ENCODE data around the gene ABCD3.
"Not testable (repeated sequence)": the region's sequence is repeated elsewhere in the genome, so short reads cannot be mapped to it uniquely, and the experiment has no call there.

ABCD3 gene

GRCh38 chr1:94417978-94418663, at the start of gene ABCD3:
Gene ABCD3 (plus strand): TSS chr1:94418389. CDS start chr1:94418479, 90 bp downstream.
- DNase-seq (ENCODE audit: low spot score): peak; percentile 97

- not testable (repeated sequence) for DNase-seq (ENCODE audit: low spot score)
These were observed 45.4 kb upstream of the ABCD3 start for GRCh38 chr1:94372771-94373170.

- DNase-seq (ENCODE audit: low spot score): not testable (repeated sequence)
These were observed 44.9 kb upstream of the ABCD3 start for GRCh38 chr1:94373311-94373710.

GRCh38 chr1:94375666-94376065, 42.5 kb upstream of the ABCD3 start:
- DNase-seq (ENCODE audit: low spot score): not testable (repeated sequence)

GRCh38 chr1:94378493-94378892, 39.7 kb upstream of the ABCD3 start:
- not testable (repeated sequence) for DNase-seq (ENCODE audit: low spot score)

GRCh38 chr1:94379615-94380014, 38.6 kb upstream of the ABCD3 start:
- no peak for DNase-seq (ENCODE audit: low spot score)

GRCh38 chr1:94382201-94382600, 36.0 kb upstream of the ABCD3 start:
- no peak for DNase-seq (ENCODE audit: low spot score)

GRCh38 chr1:94383966-94384408, 34.2 kb upstream of the ABCD3 start:
- DNase-seq (ENCODE audit: low spot score): no peak

GRCh38 chr1:94384485-94385265, 33.5 kb upstream of the ABCD3 start:
- peak; percentile 17 for DNase-seq (ENCODE audit: low spot score)

GRCh38 chr1:94385308-94385929, 32.8 kb upstream of the ABCD3 start:
- DNase-seq (ENCODE audit: low spot score): no peak

- DNase-seq (ENCODE audit: low spot score): no peak
These were observed 28.9 kb upstream of the ABCD3 start for GRCh38 chr1:94389298-94389697.

GRCh38 chr1:94394247-94394646, 23.9 kb upstream of the ABCD3 start:
- no peak for DNase-seq (ENCODE audit: low spot score)

GRCh38 chr1:94395231-94395630, 23.0 kb upstream of the ABCD3 start:
- DNase-seq (ENCODE audit: low spot score): no peak

GRCh38 chr1:94395748-94396309, 22.4 kb upstream of the ABCD3 start:
- no peak for DNase-seq (ENCODE audit: low spot score)

GRCh38 chr1:94396356-94397010, 21.7 kb upstream of the ABCD3 start:
- no peak for DNase-seq (ENCODE audit: low spot score)

GRCh38 chr1:94398356-94398755, 19.8 kb upstream of the ABCD3 start:
- no peak for DNase-seq (ENCODE audit: low spot score)

- no peak for DNase-seq (ENCODE audit: low spot score)
These were observed 18.7 kb upstream of the ABCD3 start for GRCh38 chr1:94399453-94399852.

GRCh38 chr1:94401206-94401605, 17.0 kb upstream of the ABCD3 start:
- no peak for DNase-seq (ENCODE audit: low spot score)

- DNase-seq (ENCODE audit: low spot score): no peak
These were observed 11.7 kb upstream of the ABCD3 start for GRCh38 chr1:94406446-94406845.

GRCh38 chr1:94408104-94408830, 9.9 kb upstream of the ABCD3 start:
- DNase-seq (ENCODE audit: low spot score): no peak

GRCh38 chr1:94411237-94411636, 7.0 kb upstream of the ABCD3 start:
- no peak for DNase-seq (ENCODE audit: low spot score)

All from CD4-positive, alpha-beta T cell treated with Interleukin-6 at 100 ng/mL for 8 hours (primary cell).